Anterior cingulate cortex (tissue), 58 donors: ENCODE results near the gene SUN3.
"Not testable (repeated sequence)": the region's sequence is repeated elsewhere in the genome, so short reads cannot be mapped to it uniquely, and the experiment has no call there.

ENCODE experiments used
- DNase-seq, 58 donors: peaks; one replicate each; lab custom pipeline; 2025; lab: John Stamatoyannopoulos, UW

SUN3 gene

DNA sequence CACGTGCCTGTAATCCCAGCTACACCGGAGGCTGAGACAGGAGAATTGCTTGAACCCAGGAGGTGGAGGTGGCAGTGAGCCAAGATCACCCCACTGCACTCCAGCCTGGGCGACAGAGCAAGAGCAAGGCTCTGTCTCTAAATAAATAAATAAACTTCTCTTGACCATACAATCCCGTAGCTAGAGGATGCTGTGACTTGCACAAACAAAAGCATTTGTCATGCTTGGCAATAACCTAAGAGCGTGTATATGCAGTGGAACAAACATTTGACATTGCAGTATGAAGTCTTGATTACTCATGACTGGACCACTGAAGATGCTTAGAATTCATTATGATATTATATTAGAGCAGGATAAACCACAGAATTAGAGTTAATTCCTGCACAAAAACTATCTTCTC is 5.0 kb upstream of the SUN3 start:
- no peak for DNase-seq

DNA sequence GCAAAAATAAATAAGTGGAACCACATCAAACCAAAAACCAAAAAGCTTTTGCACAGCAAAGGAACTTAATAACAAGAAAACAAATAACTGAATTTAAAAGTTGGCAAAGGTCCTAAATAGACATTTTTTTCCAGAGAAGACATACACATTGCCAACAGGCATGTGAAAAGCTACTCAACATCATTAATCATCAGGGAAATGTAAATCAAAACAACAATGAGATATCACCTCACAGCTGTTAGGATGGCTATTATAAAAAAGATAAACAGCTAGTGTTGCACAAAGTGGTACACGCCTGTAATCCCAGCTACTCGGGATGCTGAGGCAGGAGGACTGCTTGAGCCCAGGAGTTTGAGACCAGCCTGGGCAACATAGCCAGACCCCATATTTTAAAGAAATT is 2.2 kb upstream of the SUN3 start:
- DNase-seq: no peak

DNA sequence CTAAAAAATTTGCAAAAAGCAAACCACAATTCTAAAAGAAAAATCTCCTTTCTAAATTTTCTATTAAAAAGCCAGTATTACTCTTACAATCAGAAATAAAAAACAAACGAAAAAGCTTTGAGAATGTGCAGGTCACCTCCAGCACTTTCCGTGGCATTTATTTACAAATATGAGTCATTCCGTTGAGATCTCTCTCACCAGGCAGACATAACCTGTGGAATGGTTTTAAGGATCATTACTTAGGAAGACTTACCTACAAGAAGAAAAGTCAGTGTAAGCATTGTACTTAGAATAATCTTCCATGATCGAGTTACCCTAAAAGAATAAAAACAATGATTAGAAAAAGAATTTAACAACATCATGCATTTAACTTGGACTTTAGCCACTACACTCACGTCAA is 3.3 kb downstream of the SUN3 start:
- no peak for DNase-seq

DNA sequence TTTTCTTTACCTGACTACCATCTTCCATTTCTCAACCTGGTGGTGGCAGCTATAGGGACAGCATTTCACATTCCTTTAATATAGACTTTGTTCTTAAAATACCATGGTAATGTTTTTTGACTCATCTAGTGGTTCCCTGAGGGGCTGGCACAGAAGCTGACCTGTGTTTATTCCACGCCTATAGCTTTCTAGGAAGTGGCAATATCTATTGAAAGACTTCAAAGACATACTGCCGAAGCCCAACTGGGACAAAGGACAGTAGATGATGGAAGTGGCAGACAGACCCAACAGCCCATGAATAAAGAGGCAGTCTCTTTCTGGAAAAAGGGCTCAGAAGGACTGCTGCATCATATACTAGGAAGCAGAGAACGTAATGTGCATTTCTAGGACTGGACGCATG is 11.2 kb downstream of the SUN3 start:
- no peak for DNase-seq

DNA sequence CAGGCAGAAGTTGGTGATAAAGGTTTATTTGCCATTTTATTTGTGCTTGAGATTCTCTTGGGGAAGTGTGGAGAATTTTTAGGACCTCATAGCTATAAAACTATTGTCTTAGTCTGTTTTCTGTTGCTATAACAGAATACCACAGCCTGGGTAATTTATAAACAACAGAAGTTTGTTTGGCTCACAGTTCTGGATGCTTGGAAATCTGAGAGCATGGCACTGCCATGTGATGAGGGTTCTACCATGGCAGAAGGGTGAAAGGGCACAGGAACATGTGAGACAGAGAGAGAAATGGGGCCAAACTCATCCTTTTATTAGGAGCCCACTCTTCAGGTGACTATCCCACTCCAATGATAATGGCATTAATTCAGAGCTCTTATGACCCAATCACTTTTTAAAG is 12.3 kb downstream of the SUN3 start:
- no peak for DNase-seq

DNA sequence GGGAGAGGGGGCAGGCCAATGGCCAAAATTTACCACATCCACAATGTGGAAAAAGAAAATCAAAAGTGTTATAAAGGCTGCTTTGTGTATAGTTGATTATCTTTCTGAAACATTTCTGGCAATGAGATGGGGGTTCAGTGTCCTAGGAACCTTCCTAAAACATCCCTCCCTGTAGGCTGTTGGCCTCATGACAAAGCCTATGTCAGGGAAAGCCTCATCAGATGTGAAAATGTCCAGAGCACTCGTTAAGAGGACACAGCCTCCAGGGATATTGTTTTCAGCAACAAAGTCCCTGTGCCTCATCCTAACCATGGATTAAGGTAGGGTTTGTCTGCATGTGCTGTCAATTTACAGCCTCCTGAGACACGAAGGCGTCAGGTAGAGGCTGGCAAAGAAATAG is 17.0 kb downstream of the SUN3 start:
- DNase-seq: no peak

DNA sequence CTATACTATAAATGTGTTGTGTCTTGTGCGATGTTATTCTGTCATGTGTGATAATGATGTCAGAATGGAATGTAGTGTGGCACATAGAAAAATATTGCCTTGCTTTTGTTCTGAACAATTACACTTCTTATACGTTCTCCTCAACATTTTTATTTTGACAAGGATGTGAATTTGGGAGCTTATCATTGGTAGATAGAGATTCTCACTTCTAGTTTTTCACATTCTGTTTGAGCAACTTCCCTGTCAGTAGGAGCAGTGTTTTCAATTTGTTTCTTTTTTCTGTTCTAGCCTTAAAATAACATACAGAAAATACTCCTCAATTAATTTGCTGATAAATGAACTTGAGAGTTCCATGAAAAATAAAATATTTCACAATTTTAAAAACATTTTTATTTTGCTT is 17.6 kb downstream of the SUN3 start:
- DNase-seq: no peak

DNA sequence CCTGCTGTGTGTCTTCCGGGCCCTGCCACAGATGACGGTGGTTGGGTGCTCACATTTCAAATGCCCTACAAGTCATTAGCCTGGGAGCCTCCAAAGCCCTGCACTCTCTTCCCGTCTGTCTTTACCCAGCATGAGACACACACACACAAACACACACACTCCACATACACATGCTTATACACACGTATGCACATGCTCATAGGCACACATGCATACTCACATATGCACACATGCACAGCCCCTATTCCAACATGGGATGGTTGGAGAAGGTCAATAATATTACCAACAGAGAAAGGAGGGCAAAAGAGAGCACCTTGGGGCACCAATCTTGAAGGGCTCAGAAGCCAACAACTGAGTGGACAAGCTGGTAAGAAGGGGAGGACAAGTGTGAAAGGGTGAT is 19.0 kb downstream of the SUN3 start:
- no peak for DNase-seq

DNA sequence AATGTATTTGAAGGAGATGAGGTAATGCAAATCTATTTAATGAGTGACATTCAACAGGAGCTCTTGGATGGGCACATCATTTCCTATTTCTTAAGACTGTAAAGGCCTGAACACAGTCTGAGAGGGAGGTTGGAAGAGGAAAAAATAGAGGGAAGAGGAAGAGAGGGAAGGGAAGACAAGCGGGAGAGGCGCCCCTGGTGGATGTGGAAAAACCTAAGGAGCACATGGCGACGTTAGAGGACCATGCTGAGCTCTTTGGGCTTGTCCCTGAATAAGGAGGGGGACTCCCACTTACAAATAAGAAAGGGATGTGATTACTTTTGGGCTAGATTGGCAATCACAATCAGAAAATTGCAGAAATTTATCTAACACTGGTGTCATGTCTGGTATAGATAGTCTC is 19.6 kb downstream of the SUN3 start:
- DNase-seq: no peak

DNA sequence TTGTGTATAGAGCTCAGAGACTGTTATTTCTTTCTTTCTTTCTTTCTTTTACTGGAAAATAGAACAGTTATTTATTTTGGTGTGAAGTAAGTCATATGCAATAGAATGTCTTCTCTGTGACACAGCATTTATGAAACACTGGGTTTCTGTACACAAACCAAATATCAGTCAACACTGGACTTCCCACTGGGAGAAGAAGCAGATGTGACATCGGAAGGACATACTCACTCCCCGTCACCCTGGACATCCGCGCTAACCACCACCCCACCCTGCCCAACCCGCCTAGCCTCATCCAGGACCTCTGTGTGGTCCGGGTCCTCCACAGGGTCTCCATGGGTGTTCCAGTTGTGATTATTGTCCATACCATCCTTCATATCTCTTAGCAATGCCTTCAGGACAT is 22.0 kb downstream of the SUN3 start:
- DNase-seq: no peak

DNA sequence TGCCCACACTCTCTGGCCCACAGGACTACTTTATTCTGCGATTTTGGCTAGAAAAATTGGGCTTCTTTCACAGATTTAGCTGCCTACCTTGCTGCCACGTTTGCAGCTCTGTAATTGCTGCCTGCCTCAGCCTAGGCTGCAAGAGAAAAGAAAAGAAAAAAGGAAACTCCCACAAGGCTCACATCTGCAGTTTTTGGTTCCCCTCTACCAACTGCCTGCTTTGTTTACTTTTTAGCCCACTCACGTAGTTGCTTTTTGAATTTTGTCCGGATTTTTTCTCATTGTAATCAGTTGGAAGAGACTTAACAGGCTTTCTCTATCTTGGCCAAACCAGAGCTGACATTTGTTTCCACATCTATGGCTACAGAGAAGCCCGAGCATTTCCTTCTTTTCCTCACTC is 24.3 kb downstream of the SUN3 start:
- DNase-seq: no peak

DNA sequence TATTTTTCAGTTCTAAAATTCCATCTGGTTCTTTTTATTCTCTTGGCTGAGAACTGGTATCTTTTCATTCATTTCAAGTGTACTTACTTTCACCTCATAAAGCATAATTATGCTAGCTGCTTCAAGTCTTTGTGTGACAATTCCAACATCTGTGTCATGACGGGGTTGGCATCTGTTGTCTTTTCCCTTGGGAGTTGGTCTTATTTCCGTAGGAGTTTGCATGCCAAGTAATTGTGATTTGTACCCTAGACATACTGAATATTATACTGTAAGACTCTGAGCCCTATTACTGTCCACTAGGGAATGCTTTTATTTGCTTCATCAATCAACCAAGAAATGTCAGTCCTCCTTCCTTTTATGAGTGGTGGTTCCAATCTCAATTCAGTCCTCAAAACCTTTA is 24.9 kb downstream of the SUN3 start:
- DNase-seq: no peak

DNA sequence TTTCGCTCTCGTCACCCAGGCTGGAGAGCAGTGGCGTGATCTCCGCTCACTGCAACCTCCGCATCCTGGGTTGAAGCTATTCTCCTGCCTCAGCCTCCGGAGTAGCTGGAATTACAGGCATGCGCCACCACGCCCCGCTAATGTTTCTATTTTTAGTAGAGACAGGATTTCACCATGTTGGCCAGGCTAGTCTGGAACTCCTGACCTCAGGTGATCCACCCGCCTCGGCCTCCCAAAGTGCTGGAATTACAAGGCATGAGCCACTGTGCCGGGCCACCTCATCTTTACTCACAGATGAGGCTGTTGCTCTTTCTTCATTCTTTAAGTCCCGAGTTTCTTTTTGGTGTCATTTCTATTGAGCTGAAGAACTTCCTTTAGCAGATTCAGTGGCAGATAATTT is 28.7 kb downstream of the SUN3 start:
- DNase-seq: not testable (repeated sequence)

DNA sequence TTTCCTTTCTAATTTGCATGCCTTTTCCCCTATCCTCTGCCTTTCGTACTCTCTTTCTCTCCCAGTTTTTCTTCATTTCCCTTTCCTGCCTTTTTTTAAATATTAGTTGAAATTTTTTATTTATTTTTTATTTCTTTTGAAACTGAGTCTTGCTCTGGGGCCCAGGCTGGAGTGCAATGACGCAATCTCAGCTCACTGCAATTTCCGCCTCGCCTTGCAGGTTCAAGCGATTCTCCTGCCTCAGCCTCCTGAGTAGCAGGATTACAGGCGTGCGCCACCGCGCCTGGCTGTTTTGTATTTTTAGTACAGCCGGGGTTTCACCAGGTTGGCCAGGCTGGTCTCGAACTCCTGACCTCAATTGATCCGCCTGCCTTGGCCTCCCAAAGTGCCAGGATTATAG is 29.5 kb downstream of the SUN3 start:
- DNase-seq: no peak

DNA sequence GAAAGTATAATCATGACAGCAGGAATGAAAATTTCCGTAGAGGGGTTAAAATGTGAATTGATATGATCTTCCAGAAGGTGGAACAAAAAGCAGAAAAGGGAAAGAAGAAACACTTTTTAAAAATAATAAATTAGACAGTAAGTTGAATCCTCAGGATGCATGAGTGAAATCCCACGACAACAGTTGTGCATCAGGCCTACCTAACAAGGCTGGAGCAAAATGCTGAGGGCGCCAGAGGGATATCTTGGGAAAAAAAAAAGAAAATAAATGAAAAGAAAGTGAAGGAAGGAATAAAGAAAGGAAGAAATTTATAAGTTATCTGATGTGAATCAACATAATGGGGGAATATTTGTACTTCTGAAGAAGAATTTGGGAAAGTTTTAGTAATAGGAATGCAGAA is 36.5 kb downstream of the SUN3 start:
- DNase-seq: no peak

DNA sequence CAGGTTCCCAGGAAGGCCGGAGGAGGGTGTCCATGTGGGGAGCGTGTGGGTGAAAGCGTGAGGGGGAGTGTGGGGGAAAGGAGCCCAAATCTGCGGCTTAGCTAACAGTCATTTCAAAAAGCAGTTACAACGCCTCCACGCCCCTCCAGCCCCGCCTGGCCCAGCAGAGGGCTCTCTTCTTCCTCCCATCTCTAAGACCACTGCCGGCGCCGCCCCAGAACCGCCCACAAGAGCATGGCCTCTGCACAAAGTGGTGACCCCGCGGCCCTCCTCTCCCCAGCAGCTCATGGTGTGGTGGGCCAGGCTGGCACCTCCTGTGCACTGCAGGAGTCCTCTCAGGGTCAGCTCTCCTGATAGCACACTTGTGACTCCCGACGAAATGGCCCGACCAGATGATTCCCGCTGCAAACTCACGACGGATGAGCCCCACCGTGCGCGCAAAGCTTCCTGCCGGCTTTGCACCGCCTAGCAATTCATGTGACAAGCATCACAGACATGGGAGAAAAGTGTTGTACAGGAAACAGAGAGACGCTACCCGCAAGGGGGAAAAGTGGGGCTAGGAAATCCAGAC is 37.1 kb downstream of the SUN3 start:
- peak in 54 of 58 donors; percentile 7 to 76 (median 53) for DNase-seq

DNA sequence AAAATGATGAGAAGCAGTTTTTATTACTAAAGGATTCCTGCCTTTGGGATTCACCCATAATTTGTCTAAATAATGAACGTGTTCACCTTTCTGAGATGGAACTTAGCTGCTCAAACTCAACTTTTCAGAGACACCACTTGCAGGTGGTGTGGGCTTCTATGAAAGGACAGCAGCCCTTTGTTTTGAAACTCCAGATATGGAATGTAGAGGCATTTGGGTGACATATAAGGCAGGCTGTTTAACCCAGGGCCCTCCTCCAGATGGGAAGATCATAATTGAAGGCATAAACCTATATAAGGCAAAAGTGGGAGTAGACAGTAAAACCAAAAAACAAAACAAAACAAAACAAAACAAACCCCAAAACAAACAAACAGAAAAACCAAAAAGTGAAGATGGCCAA is 37.6 kb downstream of the SUN3 start:
- DNase-seq: no peak

DNA sequence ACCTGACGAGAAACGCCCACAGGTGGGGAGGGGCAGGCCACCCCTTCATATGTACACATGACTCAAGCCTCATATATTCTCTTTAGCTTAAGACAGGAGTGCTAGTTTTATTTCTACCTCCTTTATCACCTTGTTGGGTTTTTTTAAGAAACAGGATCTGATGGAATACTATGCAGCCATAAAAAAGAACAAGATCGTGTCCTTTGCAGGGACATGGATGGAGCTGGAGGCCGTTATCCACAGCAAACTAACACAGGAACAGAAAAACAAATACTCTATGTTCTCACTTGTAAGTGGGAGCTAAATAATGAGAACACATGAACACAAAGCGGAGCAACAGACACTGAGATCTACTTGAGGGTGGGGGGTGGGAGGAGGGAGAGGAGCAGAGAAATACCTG is 38.3 kb downstream of the SUN3 start:
- no peak for DNase-seq

DNA sequence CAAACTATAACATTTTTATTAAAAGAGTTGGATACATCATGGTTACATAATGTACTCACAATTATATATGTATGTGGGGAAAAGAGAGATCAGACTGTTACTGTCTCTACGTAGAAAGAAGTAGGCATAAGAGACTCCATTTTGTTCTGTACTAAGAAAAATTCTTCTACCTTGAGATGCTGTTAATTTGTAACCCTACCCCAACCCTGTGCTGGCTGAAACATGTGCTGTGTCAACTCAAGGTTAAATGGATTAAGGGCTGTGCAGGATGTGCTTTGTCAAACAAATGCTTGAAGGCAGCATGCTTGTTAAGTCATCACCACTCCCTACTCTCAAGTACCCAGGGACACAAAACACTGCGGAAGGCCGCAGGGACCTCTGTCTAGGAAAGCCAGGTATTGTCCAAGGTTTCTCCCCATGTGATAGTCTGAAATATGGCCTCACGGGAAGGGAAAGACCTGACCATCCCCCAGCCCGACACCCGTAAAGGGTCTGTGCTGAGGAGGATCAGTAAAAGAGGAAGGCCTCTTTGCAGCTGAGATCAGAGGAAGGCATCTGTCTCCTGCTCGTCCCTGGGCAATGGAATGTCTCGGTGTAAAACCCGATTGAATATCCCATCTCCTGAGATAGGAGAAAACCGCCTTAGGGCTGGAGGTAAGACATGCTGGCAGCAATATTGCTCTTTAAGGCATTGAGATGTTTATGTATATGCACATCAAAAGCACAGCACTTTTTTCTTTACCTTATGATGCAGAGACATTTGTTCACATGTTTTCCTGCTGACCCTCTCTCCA is 39.1 kb downstream of the SUN3 start:
- not testable (repeated sequence) for DNase-seq

DNA sequence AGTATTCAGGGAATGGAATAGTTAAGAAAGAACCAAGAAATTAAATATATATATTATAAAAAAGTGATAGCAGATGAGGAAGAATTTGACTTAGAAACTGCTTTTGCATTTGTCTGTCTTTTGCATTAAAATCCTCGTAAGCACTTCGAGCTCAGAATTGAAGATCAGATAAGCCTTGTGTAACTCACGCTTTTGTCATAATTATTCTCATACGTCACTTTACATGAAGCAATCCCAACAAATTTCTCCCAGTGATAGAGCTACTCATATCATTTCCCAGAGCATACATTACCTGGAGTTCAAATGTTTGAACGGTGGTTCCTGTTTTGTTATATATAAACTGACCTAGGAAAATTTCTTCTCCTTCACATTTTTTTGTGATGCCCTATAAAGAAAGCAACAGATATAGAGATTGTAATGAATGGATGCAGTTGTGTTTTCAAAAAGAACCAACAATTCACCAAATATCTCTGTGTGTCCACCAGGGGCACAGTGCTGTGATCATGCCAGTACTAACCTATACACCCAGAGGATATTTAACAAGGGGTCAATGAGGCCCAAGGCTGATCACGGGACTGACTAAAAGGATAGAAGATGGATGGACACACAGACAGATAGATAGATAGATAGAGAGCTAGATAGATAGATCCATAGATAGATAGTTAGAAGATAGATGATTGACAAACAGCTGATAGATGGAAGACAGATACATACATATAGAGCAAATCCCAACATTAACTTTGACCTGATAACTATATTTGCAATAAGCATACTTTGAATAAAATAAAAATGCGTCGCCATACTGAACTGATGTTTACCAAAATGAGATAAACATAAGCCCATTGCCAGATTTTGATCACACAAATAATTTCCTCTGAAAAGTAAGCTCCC is 40.2 kb downstream of the SUN3 start:
- no peak for DNase-seq

DNA sequence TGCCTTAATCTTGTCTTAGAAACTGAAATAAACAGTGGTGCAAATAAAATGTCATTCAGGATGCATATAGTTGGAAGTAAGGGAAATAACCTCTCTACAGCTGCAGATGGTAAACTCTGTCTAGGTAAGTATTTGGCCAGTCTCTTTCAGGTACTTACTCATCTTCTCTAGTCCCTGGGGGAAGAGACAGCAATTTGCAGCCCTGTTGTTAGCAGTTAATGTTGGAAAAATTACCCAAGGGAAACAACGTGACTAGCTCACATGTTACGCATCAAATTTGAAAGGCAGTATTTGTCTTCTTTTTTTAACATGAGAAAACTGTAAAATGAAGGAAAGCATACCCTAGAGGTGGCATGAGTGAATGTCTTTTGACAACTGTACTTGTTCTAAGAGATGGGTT is 46.3 kb downstream of the SUN3 start:
- no peak for DNase-seq

DNA sequence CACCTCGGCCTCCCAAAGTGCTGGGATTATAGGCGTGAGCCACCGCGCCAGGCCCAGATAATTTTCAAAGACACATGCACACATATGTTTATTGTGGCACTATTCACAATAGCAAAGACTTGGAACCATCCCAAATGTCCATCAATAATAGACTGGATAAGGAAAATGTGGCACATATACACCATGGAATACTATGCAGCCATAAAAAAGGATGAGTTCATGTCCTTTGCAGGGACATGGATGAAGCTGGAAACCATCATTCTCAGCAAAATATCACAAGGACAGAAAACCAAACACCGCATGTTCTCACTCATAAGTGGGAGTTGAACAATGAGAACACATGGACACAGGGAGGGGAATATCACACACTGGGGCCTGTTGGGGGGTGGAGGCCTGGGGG is 48.3 kb downstream of the SUN3 start:
- DNase-seq: not testable (repeated sequence)
